ENCODE results near the gene TAGLN2.

Gene TAGLN2

GRCh38 chr1:159935305-159935704 is 10.0 kb upstream of the TAGLN2 start:
- no peak for DNase-seq (ENCODE audit: low spot score)

GRCh38 chr1:159934136-159935039 is 9.1 kb upstream of the TAGLN2 start:
- DNase-seq (ENCODE audit: low spot score), result no peak

GRCh38 chr1:159933347-159933746 is 8.0 kb upstream of the TAGLN2 start:
- DNase-seq (ENCODE audit: low spot score), result no peak

GRCh38 chr1:159932296-159933285 is 7.3 kb upstream of the TAGLN2 start:
- DNase-seq (ENCODE audit: low spot score), result no peak

GRCh38 chr1:159931795-159932173 is 6.5 kb upstream of the TAGLN2 start:
- DNase-seq (ENCODE audit: low spot score), result no peak

GRCh38 chr1:159931101-159931794 is 5.9 kb upstream of the TAGLN2 start:
- no peak for DNase-seq (ENCODE audit: low spot score)

- no peak for DNase-seq (ENCODE audit: low spot score)
These were observed 5.3 kb upstream of the TAGLN2 start for GRCh38 chr1:159930634-159931033.

GRCh38 chr1:159930216-159930615 is 4.9 kb upstream of the TAGLN2 start:
- DNase-seq (ENCODE audit: low spot score), result no peak

GRCh38 chr1:159929155-159930051 is 4.1 kb upstream of the TAGLN2 start:
- no peak for DNase-seq (ENCODE audit: low spot score)

- no peak for DNase-seq (ENCODE audit: low spot score)
These were observed 3.3 kb upstream of the TAGLN2 start for GRCh38 chr1:159928491-159929050.

GRCh38 chr1:159927849-159928431 is 2.6 kb upstream of the TAGLN2 start:
- DNase-seq (ENCODE audit: low spot score), result no peak

- no peak for DNase-seq (ENCODE audit: low spot score)
These were observed 2.0 kb upstream of the TAGLN2 start for GRCh38 chr1:159927211-159927848.

GRCh38 chr1:159925719-159926078 is 392 bp upstream of the TAGLN2 start:
- DNase-seq (ENCODE audit: low spot score), result peak; percentile 44

GRCh38 chr1:159924025-159924790 is 1.1 kb downstream of the TAGLN2 start:
- peak; percentile 85 for DNase-seq (ENCODE audit: low spot score)

- peak; percentile 20 for DNase-seq (ENCODE audit: low spot score)
These were observed 1.9 kb downstream of the TAGLN2 start for GRCh38 chr1:159923203-159924024.

GRCh38 chr1:159922511-159923202 is 2.6 kb downstream of the TAGLN2 start:
- DNase-seq (ENCODE audit: low spot score), result no peak

- DNase-seq (ENCODE audit: low spot score), result no peak
These were observed 3.4 kb downstream of the TAGLN2 start for GRCh38 chr1:159921700-159922504.

Measured in RKO (cell line).